Sigmoid colon (tissue), 7 donors: ENCODE results near the gene TBC1D2. TPM values are rescaled to one million over a fixed set of nuclear protein-coding genes. Genes with fewer than 3 reads are reported as not detected.

Experiments
- DNase-seq: peaks from one replicate; pipeline ENCODE4 v3.0.0-alpha.2; 2019
- H3K27ac ChIP-seq, 4 donors: fragments of 200-600 bp; sonication (generic); one replicate each; pipeline ENCODE4 v1.5.1; 2016 to 2019; ENCODE audit warnings: mild to moderate bottlenecking in 1 of 4
- H3K27me3 ChIP-seq, 3 donors: fragments of 200-600 bp; sonication (generic); one replicate each; pipeline ENCODE4 v1.5.1; 2019; ENCODE audit warnings: mild to moderate bottlenecking in 1 of 3
- H3K36me3 ChIP-seq, 4 donors: fragments of 200-600 bp; sonication (generic); one replicate each; pipeline ENCODE4 v1.5.1; 2016 to 2019
- H3K4me1 ChIP-seq, 4 donors: fragments of 200-600 bp; sonication (generic); one replicate each; pipeline ENCODE4 v1.5.1; 2017 to 2019
- H3K4me3 ChIP-seq, 4 donors: fragments of 200-600 bp; sonication (generic); one replicate each; pipeline ENCODE4 v1.5.1; 2017 to 2019; ENCODE audit warnings: mild to moderate bottlenecking in 2 of 4, moderate library complexity in 1 of 4
- H3K9me3 ChIP-seq, 4 donors: fragments of 200-600 bp in 3 of 4; sonication (generic) in 3 of 4; one replicate each; pipeline versions ENCODE4 v1.5.1 to v1.6.1; 2013 to 2019
- CTCF ChIP-seq, 4 experiments: fragments of 450-650 bp in 3 of 4; fragments of 200-600 bp in 1 of 4; IDR thresholded peaks; one replicate each; pipeline ENCODE4 v1.5.1; 2016 to 2019; ENCODE audit warnings: antibody characterized with exemption in 4 of 4, mild to moderate bottlenecking in 3 of 4, moderate library complexity in 2 of 4
- EP300 ChIP-seq, 4 donors: sonication (generic); formaldehyde crosslinking; IDR thresholded peaks; one replicate each; pipeline ENCODE4 v1.6.1; 2017; ENCODE audit warnings: antibody characterized with exemption in 4 of 4
- POLR2A ChIP-seq, 2 donors: fragments of 450-650 bp; IDR thresholded peaks; one replicate each; pipeline ENCODE4 v1.6.1; 2016; ENCODE audit warnings: antibody characterized with exemption in 2 of 2, mild to moderate bottlenecking in 2 of 2, moderate library complexity in 2 of 2
- POLR2AphosphoS5 ChIP-seq, 4 donors: sonication (generic); formaldehyde crosslinking; IDR thresholded peaks; one replicate each; pipeline ENCODE4 v1.6.1; 2017; ENCODE audit warnings: antibody characterized with exemption in 4 of 4
- WGBS, 2 donors: extraction: QIAGEN DNeasy Blood & Tissue Kit; methylation state at CpG; one replicate each; pipeline ENCODE4 v1.1.7; 2013; 5-methylcytosine and 5-hydroxymethylcytosine counted together
- intact Hi-C: fragments of 100-400 bp; cut with DNase I; formaldehyde crosslinking; loops from one replicate; pipeline ENCODE4 v1.15.1; 2023
- polyA plus RNA-seq, 3 donors: library from polyadenylated mRNA; stranded (reverse); fragments of 200-250 nt; gene quantifications; one replicate each; pipeline ENCODE4 v1.2.3, GENCODE V29; 2013
- total RNA-seq, 4 donors: library from RNA; depleted of rRNA; stranded (reverse); fragments of >200 nt; gene quantifications; one replicate each; pipeline ENCODE4 v1.1.0, GENCODE V29; 2016
- donor health status: healthy with polysubstance abuse.
- donor health status: Bipolar disorder and iron deficiency.
- donor health status: healthy.

TBC1D2 gene
- total and polyA plus RNA-seq, 7 donors: 4.8 to 23.8 (median 13.3) TPM

GRCh38 chr9:98219794-98220370, 35.6 kb downstream of the TBC1D2 start:
- H3K27me3 ChIP-seq: no peaks in the 10 kb centered on the region
- 95 to 96% methylated on average over 11 of the region's 11 CpGs for WGBS, 2 donors
- DNase-seq: no peak
- H3K4me3 ChIP-seq: no peak overlapping the region
- no peak for TF ChIP-seq POLR2A (IDR thresholded peaks at IDR 0.05)
- TF ChIP-seq CTCF (IDR thresholded peaks at IDR 0.05): no peak
- TF ChIP-seq POLR2AphosphoS5 (IDR thresholded peaks at IDR 0.05): no peak
- no peak for TF ChIP-seq EP300 (IDR thresholded peaks at IDR 0.05)
- H3K36me3 ChIP-seq: peaks cover 0 to 26% (median 10%) of the 10 kb centered on the region in 4 donors
- H3K27ac ChIP-seq: no peak overlapping the region
- H3K9me3 ChIP-seq: no peaks in the 10 kb centered on the region
- intact Hi-C loops: no loop called here
- H3K4me1 ChIP-seq: no peaks in the 10 kb centered on the region

GRCh38 chr9:98219364-98219716, 36.1 kb downstream of the TBC1D2 start:
- H3K4me1 ChIP-seq: no peaks in the 10 kb centered on the region
- H3K27ac ChIP-seq: no peak overlapping the region
- no peaks in the 10 kb centered on the region for H3K27me3 ChIP-seq
- intact Hi-C loops: no loop called here
- 85 to 89% methylated on average over 7 of the region's 7 CpGs for WGBS, 2 donors
- peaks cover 0 to 26% (median 10%) of the 10 kb centered on the region in 4 donors for H3K36me3 ChIP-seq
- no peaks in the 10 kb centered on the region for H3K9me3 ChIP-seq
- no peak overlapping the region for H3K4me3 ChIP-seq
- DNase-seq: no peak
- TF ChIP-seq EP300 (IDR thresholded peaks at IDR 0.05) (no peak), POLR2A (IDR thresholded peaks at IDR 0.05) (no peak), CTCF (IDR thresholded peaks at IDR 0.05) (no peak)

GRCh38 chr9:98218562-98219363, 36.7 kb downstream of the TBC1D2 start:
- Histone ChIP-seq H3K4me3 (no peak overlapping the region), H3K27me3 (no peaks in the 10 kb centered on the region), H3K4me1 (no peaks in the 10 kb centered on the region), H3K9me3 (no peaks in the 10 kb centered on the region), H3K27ac (no peak overlapping the region), H3K36me3 (peaks cover 0 to 26% (median 10%) of the 10 kb centered on the region in 4 donors)
- TF ChIP-seq CTCF (IDR thresholded peaks at IDR 0.05): no peak
- no peak for TF ChIP-seq EP300 (IDR thresholded peaks at IDR 0.05)
- no peak for TF ChIP-seq POLR2A (IDR thresholded peaks at IDR 0.05)
- TF ChIP-seq POLR2AphosphoS5 (IDR thresholded peaks at IDR 0.05): no peak
- WGBS, 2 donors: 94 to 95% methylated on average over 11 of the region's 11 CpGs
- intact Hi-C loops: no loop called here
- no peak for DNase-seq

- Histone ChIP-seq H3K36me3 (peaks cover 0 to 32% (median 12%) of the 10 kb centered on the region in 4 donors), H3K9me3 (no peaks in the 10 kb centered on the region), H3K27ac (no peak overlapping the region), H3K27me3 (no peaks in the 10 kb centered on the region), H3K4me1 (no peaks in the 10 kb centered on the region), H3K4me3 (no peak overlapping the region)
- WGBS, 2 donors: 94 to 96% methylated on average over 2 of the region's 2 CpGs
- DNase-seq: no peak
- TF ChIP-seq POLR2AphosphoS5 (IDR thresholded peaks at IDR 0.05): no peak
- TF ChIP-seq CTCF (IDR thresholded peaks at IDR 0.05): no peak
- no peak for TF ChIP-seq EP300 (IDR thresholded peaks at IDR 0.05)
- no peak for TF ChIP-seq POLR2A (IDR thresholded peaks at IDR 0.05)
- intact Hi-C loops: no loop called here
Observed at GRCh38 chr9:98217255-98217654, 38.2 kb downstream of the TBC1D2 start.
